ENCODE measurements around the gene SLC17A7. TPM values are rescaled to one million over a fixed set of nuclear protein-coding genes. Genes with fewer than 3 reads are reported as not detected.
"Not testable (repeated sequence)": the region's sequence is repeated elsewhere in the genome, so short reads cannot be mapped to it uniquely, and the experiment has no call there.

Gene SLC17A7
- total RNA-seq, 1 donor from 2014 or later: 0.16 TPM

GRCh38 chr19:49475995-49476880 is 34.9 kb upstream of the SLC17A7 start:
- H3K27me3 Mint-ChIP-seq (ENCODE audit: low read depth): no peaks in the 10 kb centered on the region
- H3K27ac Mint-ChIP-seq: peak overlapping the region; percentile 83
- peaks cover 26% of the 10 kb centered on the region for H3K4me1 Mint-ChIP-seq (ENCODE audit: low read depth)
- DNase-seq (ENCODE audit: low spot score): peak; percentile 68
- peak overlapping the region; percentile 92 for H3K4me3 Mint-ChIP-seq (ENCODE audit: low read depth)
- intact Hi-C loops (cut with micrococcal nuclease): loop anchor here (1.0 kb wide), 1 partner anchor 250 kb away; no protein-coding TSS in a partner anchor
- H3K36me3 Mint-ChIP-seq (ENCODE audit: low read depth): peaks cover 23% of the 10 kb centered on the region
- H3K9me3 Mint-ChIP-seq: no peaks in the 10 kb centered on the region

GRCh38 chr19:49475191-49475917 is 34.0 kb upstream of the SLC17A7 start:
- DNase-seq (ENCODE audit: low spot score): no peak
- peaks cover 32% of the 10 kb centered on the region for H3K4me1 Mint-ChIP-seq (ENCODE audit: low read depth)
- no peaks in the 10 kb centered on the region for H3K27me3 Mint-ChIP-seq (ENCODE audit: low read depth)
- no peaks in the 10 kb centered on the region for H3K9me3 Mint-ChIP-seq
- peak overlapping the region; percentile 83 for H3K27ac Mint-ChIP-seq
- peaks cover 18% of the 10 kb centered on the region for H3K36me3 Mint-ChIP-seq (ENCODE audit: low read depth)
- intact Hi-C loops (cut with micrococcal nuclease): no loop called here
- H3K4me3 Mint-ChIP-seq (ENCODE audit: low read depth): peak overlapping the region; percentile 92

GRCh38 chr19:49474542-49474924 is 33.2 kb upstream of the SLC17A7 start:
- peaks cover 38% of the 10 kb centered on the region for H3K4me1 Mint-ChIP-seq (ENCODE audit: low read depth)
- intact Hi-C loops (cut with micrococcal nuclease): no loop called here

GRCh38 chr19:49473868-49474541 is 32.7 kb upstream of the SLC17A7 start, which contains the start of gene FLT3LG:
Gene FLT3LG (plus strand): TSS chr19:49474215. CDS start chr19:49474640, 425 bp downstream.
- intact Hi-C loops (cut with micrococcal nuclease): no loop called here
- no peaks in the 10 kb centered on the region for H3K27me3 Mint-ChIP-seq (ENCODE audit: low read depth)
- H3K9me3 Mint-ChIP-seq: no peaks in the 10 kb centered on the region
- H3K4me3 Mint-ChIP-seq (ENCODE audit: low read depth): peak within 1 kb of the TSS; percentile 92
- H3K4me1 Mint-ChIP-seq (ENCODE audit: low read depth): peaks cover 41% of the 10 kb centered on the region
- peak within 1 kb of the TSS; percentile 83 for H3K27ac Mint-ChIP-seq
- peak; percentile 95 for DNase-seq (ENCODE audit: low spot score)
- H3K36me3 Mint-ChIP-seq (ENCODE audit: low read depth): peaks cover 17% of the 10 kb centered on the region

More at GRCh38 chr19:49474542-49474924, 33.2 kb upstream of the SLC17A7 start:
- H3K27ac Mint-ChIP-seq: peak overlapping the region; percentile 83
- no peak for DNase-seq (ENCODE audit: low spot score)
- no peaks in the 10 kb centered on the region for H3K27me3 Mint-ChIP-seq (ENCODE audit: low read depth)
- H3K4me3 Mint-ChIP-seq (ENCODE audit: low read depth): peak overlapping the region; percentile 92
- H3K36me3 Mint-ChIP-seq (ENCODE audit: low read depth): peaks cover 18% of the 10 kb centered on the region
- H3K9me3 Mint-ChIP-seq: no peaks in the 10 kb centered on the region

GRCh38 chr19:49473501-49473867 is 32.2 kb upstream of the SLC17A7 start:
- Mint-ChIP-seq H3K4me1 (ENCODE audit: low read depth) (peaks cover 45% of the 10 kb centered on the region), H3K27ac (peak overlapping the region; percentile 83), H3K36me3 (ENCODE audit: low read depth) (peaks cover 18% of the 10 kb centered on the region), H3K4me3 (ENCODE audit: low read depth) (peak overlapping the region; percentile 92)
- H3K27me3 Mint-ChIP-seq (ENCODE audit: low read depth); DNase-seq (ENCODE audit: low spot score); intact Hi-C loops (cut with micrococcal nuclease); H3K9me3 Mint-ChIP-seq: not testable (repeated sequence)

- no peaks in the 10 kb centered on the region for H3K27me3 Mint-ChIP-seq (ENCODE audit: low read depth)
- intact Hi-C loops (cut with micrococcal nuclease): no loop called here
- peak overlapping the region; percentile 83 for H3K27ac Mint-ChIP-seq
- H3K4me1 Mint-ChIP-seq (ENCODE audit: low read depth): peaks cover 45% of the 10 kb centered on the region
- H3K4me3 Mint-ChIP-seq (ENCODE audit: low read depth): peak overlapping the region; percentile 92
- no peak for DNase-seq (ENCODE audit: low spot score)
- H3K36me3 Mint-ChIP-seq (ENCODE audit: low read depth): peaks cover 18% of the 10 kb centered on the region
- no peaks in the 10 kb centered on the region for H3K9me3 Mint-ChIP-seq
These were observed 31.6 kb upstream of the SLC17A7 start for GRCh38 chr19:49472936-49473335.

GRCh38 chr19:49470615-49470978 is 29.3 kb upstream of the SLC17A7 start:
- DNase-seq (ENCODE audit: low spot score): no peak
- H3K27me3 Mint-ChIP-seq (ENCODE audit: low read depth): no peaks in the 10 kb centered on the region
- intact Hi-C loops (cut with micrococcal nuclease): loop anchor here (1.0 kb wide), 2 partner anchors 27 to 78 kb away; no protein-coding TSS in a partner anchor
- H3K4me1 Mint-ChIP-seq (ENCODE audit: low read depth): peaks cover 36% of the 10 kb centered on the region
- H3K27ac Mint-ChIP-seq: peak overlapping the region; percentile 90
- H3K4me3 Mint-ChIP-seq (ENCODE audit: low read depth): peak overlapping the region; percentile 26
- H3K36me3 Mint-ChIP-seq (ENCODE audit: low read depth): peaks cover 10% of the 10 kb centered on the region
- H3K9me3 Mint-ChIP-seq: no peaks in the 10 kb centered on the region

- H3K9me3 Mint-ChIP-seq: no peaks in the 10 kb centered on the region
- H3K27me3 Mint-ChIP-seq (ENCODE audit: low read depth): no peaks in the 10 kb centered on the region
- peaks cover 8% of the 10 kb centered on the region for H3K36me3 Mint-ChIP-seq (ENCODE audit: low read depth)
- intact Hi-C loops (cut with micrococcal nuclease): loop anchor here (1.0 kb wide), 3 partner anchors 17 to 78 kb away; partner anchors contain the start of gene ALDH16A1
- H3K4me3 Mint-ChIP-seq (ENCODE audit: low read depth): peak overlapping the region; percentile 26
- DNase-seq (ENCODE audit: low spot score): peak; percentile 81
- H3K4me1 Mint-ChIP-seq (ENCODE audit: low read depth): peaks cover 32% of the 10 kb centered on the region
- H3K27ac Mint-ChIP-seq: peak overlapping the region; percentile 90
These were observed 28.7 kb upstream of the SLC17A7 start for GRCh38 chr19:49469828-49470614.

- DNase-seq (ENCODE audit: low spot score): peak; percentile 94
- Mint-ChIP-seq H3K27me3 (ENCODE audit: low read depth) (no peaks in the 10 kb centered on the region), H3K36me3 (ENCODE audit: low read depth) (peaks cover 7% of the 10 kb centered on the region), H3K4me1 (ENCODE audit: low read depth) (peaks cover 32% of the 10 kb centered on the region), H3K27ac (peak overlapping the region; percentile 99), H3K9me3 (no peaks in the 10 kb centered on the region), H3K4me3 (ENCODE audit: low read depth) (peak overlapping the region; percentile 75)
- intact Hi-C loops (cut with micrococcal nuclease): loop anchor here (1.0 kb wide), 1 partner anchor 16 kb away; the partner anchor contains the start of gene ALDH16A1
These were observed 27.6 kb upstream of the SLC17A7 start for GRCh38 chr19:49468746-49469447.

GRCh38 chr19:49468199-49468598 is 26.9 kb upstream of the SLC17A7 start:
- peaks cover 7% of the 10 kb centered on the region for H3K36me3 Mint-ChIP-seq (ENCODE audit: low read depth)
- H3K27ac Mint-ChIP-seq: peak overlapping the region; percentile 99
- intact Hi-C loops (cut with micrococcal nuclease): no loop called here
- H3K4me3 Mint-ChIP-seq (ENCODE audit: low read depth): no peak overlapping the region
- no peak for DNase-seq (ENCODE audit: low spot score)
- no peaks in the 10 kb centered on the region for H3K9me3 Mint-ChIP-seq
- peaks cover 28% of the 10 kb centered on the region for H3K4me1 Mint-ChIP-seq (ENCODE audit: low read depth)
- H3K27me3 Mint-ChIP-seq (ENCODE audit: low read depth): no peaks in the 10 kb centered on the region

- Mint-ChIP-seq H3K9me3 (no peaks in the 10 kb centered on the region), H3K27me3 (ENCODE audit: low read depth) (no peaks in the 10 kb centered on the region), H3K4me3 (ENCODE audit: low read depth) (no peak overlapping the region), H3K4me1 (ENCODE audit: low read depth) (peaks cover 13% of the 10 kb centered on the region), H3K36me3 (ENCODE audit: low read depth) (peaks cover 11% of the 10 kb centered on the region), H3K27ac (no peak overlapping the region)
- intact Hi-C loops (cut with micrococcal nuclease): no loop called here
- no peak for DNase-seq (ENCODE audit: low spot score)
These were observed 24.0 kb upstream of the SLC17A7 start for GRCh38 chr19:49465371-49465770.
